HG02884 (cell line): ENCODE measurements around the gene B3GALT5.

ENCODE experiments used
- ATAC-seq: cut with Tn5 transposase; IDR thresholded peaks from one replicate; pipeline ENCODE4 v1.9.1; 2021; ENCODE audit warnings: mild to moderate bottlenecking, moderate library complexity; ENCODE audit not compliant: unreplicated experiment

The B3GALT5 gene

DNA sequence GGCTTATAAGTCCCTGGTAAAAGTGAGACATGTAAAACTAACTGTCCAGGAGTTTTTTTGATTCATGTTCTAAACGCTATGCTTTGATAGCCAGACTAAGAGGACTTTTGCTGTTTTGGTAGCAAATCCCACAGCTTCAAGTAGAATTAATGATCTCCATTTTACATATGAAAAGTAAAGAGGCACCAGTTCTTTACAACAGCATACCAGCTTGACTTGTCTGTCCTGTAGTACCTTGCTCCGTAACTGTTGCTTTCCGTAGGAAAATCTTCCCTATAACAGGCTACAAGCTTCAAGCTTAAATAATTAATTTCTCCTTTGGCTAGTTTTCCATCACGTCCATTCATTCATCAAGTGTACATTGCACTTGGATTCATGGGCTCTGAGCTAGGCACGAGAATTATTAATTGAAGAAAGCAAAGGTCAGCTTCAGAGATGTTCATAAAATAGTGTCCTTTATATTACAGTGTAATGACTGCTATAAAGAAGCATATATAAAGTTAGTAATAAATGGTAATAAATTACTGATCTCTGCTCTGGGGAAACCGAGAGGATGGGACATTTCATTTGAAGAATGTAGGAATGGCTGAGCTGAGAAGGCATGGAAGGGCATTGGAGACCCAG lies 29.2 kb downstream of the B3GALT5 start:
- no peak for ATAC-seq

DNA sequence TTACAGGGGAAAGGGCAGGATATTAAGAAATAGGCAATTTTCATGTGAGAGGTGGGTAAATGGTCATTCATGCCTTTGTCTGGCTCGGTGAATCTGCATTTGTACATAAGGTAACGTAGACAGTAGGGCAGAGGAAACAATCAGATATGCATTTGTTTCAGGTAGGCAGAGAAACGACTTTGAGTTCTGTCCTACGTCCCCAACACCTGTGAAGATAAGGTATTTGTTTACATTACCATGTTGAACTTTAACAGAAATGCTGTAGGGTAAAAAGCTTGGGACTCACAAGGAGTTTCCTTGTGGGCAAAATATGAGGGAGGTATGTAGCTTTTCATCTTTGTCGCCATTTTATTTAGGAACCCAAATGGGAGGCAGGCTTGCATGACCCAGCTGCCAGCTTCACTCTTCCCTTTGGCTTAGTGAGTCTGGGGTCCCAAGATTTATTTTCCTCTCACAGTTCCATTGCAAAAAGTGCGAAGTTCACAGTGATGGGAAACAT lies 31.4 kb downstream of the B3GALT5 start:
- no peak for ATAC-seq

DNA sequence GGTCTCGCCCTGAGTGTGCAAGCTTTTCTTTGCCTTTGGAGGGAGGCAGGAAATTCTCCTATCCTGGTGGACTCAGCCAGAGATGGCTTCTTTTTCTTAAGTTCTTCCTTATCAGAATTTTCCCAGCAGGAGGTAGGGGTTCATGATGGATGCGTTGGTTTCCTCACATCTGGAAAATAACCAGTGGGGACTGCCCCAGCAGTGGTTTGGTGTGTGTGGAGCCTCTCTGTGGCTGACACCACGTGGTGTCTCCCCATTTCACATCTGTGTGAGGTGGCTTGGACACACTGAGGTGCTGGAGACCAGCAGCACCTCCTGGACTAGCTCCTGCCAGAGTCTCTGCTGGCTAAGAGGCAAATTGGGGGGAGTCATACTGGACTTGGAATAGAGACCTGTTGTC lies 32.6 kb downstream of the B3GALT5 start:
- no peak for ATAC-seq

DNA sequence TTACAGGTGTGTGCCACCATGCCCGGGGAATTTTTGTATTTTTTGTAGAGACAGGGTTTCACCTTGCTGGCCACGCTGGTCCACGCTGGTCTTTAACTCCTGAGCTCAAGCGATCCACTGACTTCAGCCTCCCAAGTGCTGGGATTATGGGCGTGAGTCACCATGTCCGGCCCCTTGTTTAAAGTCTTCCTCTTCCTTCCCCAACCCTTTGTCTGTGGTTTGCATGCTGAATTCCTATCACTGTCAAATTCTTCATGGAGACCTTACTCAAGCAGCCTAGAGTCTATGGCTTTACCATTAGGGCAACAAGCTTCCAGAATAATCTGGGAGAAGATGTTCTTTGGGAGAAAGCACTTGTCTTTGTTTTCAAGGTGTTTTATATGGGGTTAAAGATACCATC lies 34.7 kb downstream of the B3GALT5 start:
- no peak for ATAC-seq

DNA sequence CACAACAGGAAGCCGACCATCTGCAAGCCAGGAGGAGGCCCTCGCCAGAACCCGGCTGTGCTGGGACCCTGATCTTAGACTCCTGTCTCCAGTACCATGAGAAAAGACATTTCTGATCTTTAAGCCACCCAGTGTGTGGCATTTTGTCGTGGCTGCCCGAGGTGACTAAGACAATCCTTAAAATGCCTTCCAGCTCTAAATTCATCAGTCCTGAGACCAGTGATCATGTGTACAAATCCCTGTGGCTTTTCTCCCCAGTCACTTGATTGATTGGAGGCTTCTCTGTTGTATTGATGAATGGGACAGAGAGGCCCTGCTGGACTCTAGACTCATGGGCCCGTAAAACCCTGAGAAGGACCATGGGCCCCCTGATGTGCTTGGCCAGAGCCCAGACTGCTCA lies 36.1 kb downstream of the B3GALT5 start:
- ATAC-seq: no peak

DNA sequence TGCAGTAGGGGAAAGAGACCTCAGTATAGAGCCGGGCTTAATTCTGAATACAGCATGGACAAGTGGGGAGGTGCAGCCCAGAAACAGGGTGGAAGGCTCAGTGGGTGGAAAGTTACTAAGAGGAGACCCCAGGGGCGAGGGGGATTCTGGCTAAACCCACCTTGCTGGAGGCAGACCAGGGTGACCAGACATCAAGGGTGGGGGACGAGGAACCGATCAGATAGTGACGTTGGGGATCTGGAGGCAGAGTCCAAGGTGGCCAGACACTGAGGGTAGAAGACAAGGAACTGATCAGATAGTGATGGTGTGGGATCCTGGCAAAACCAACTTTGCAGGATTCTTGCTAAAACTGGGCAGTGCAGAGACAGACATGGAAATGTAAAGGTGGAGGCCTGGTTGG lies 36.8 kb downstream of the B3GALT5 start:
- no peak for ATAC-seq

DNA sequence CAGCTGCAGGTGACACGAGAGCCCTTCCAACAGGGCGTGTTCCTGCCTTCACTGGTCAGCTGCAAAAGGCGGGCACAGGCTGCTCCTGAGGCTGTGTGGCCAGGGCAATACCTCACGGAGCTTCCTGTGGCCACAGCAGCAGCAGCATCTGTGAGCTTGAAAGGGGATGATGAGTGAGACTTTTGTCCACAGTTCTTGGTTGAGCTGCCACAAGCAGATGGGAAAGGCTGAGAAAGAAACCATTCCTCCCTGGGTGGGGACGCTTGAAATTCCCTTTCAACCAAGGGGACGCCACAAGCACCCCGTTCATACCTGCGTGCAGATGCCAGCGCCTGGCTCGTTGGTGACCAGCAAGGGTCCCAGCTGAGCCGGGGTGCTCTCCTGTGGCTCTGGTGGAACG lies 37.6 kb downstream of the B3GALT5 start:
- ATAC-seq: no peak

DNA sequence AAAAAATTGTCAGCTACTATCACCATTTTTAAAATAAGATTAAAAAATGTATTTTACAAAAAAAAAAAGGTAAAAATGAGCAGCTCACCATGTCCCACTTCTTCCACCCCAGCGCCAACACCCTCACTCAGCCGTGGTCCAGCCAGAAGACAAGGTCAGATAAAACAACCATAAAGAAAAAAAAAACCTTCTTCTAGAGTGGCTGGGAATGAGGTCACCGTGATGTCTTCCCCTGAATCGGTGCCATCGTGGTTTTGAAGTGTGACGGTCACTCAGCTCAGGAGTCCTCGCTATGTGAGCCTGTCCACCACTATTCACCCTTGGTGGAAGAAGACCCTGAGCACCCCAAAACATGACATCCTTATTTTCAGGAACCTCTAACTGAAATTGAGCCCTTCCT lies 38.1 kb downstream of the B3GALT5 start:
- no peak for ATAC-seq

DNA sequence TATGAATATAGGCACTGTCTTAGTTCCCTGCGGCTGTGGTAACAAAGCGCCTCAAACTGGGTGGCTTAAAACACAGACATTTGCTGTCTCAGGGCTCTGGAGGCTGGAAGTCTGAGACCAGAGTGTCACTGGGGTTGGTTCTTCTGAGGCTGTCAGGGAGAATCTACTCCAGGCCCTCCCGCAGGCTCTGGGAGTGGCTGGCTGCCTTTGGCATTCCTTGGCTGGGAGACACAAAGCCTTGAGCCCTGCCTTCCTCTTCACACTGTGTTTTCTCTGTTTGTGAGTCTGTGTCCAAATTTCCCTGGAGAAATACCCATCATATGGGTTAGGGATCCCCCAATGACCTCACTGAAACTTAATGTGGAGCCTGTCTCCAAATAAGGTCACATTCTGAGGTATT lies 38.5 kb downstream of the B3GALT5 start:
- ATAC-seq: no peak

DNA sequence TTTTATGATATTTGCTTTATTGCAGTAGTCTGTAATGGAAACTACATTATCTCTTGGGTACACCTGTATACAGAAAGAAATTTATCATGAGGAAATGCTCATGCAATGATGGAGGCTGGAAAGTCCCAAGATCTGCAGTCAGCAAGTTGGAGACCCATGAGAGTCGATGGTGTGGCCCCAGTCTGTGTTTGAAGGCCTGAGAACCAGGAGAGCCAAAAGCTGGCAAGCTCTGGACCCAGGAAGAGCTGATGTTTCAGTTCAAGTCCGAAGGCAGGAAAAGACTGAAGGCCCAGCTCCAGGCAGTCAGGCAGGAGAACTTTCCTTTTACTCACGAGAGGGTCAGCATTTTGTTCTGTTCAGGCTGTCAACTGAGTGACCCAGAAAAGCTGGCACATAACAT lies 42.2 kb downstream of the B3GALT5 start:
- no peak for ATAC-seq

DNA sequence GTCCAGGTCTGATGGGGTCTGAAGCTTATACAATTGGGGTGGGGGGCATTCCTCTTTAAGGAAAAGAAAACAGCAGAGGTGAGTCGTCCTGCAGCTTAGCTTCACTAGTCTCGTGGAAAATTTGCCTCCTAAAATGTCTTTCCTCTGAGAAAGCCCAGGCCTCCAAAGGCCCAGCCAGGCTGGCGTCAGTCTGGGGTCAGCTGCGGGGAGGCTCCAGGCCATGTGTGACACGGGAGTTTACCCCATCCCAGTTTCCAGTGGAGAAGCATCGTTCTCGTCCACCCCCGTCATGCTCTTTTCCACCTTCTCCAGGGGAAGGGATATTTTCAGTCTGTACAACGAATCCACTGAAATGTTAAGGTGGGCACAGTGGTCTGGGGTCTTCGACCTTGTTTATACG lies 42.8 kb downstream of the B3GALT5 start:
- no peak for ATAC-seq

DNA sequence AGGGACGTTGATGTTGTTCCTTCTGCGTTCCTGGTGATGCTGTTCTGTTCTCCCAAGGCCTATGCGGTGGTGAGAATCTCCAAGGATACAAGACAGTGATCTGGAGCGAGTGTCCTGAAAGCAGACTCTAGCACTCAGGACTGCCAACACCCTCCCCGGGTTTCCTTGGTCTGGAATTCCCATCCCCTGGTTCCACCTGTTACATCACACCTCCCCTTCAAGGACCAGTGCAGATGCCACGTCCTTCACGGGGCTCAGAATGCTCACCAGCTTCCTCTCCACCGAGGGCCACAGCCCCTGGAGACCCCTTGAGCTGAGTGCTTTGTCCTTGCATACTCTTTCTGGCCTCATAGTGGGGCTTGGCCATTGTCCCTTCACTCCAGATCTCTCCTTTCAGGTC lies 43.5 kb downstream of the B3GALT5 start:
- no peak for ATAC-seq

DNA sequence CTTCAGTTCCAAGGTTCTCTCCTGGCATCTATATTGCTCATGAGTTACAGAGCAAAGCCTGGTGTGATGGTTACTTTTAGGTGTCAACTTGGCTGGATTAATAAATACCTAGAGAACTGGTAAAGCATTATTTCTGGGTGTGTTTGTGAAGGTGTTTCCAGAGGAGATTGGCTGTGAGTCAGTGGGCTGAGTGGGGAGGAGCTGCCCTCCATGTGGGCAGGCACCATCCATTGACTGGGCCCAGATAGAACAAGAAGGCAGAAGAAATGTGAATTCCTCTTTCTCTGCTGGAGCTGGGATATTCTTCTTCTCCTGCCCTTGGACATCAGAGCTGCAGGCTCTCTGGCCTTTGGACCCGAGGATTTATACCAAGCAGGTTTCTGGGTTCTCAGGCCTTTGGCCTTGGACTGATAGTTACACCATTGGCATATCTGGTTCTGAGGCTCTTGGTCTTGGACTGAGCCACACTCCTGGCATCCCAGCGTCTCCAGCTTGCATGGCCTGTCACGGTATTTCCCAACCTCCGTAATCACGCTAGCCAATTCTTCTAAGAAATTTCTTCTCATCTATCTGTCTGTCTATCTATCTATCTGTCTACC lies 44.5 kb downstream of the B3GALT5 start:
- no peak for ATAC-seq

DNA sequence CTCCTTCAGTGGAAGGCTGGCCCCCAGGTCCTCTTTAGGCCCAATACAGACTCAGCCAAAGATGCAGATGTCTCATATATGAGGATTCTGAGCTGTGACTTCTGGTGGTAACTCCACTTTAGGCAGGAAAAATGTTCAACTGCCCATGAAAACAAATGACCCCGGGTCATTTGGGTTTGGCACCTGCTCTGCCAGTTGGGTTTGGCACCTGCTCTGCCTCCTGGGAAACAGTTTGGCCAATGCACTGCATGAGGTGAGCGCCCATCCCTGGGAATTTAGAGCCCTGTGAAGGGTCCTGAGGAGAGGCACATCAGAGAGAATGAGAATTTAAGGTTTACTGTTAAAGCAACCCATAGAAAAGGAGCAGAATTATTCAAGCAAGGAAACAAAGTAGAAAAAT lies 45.3 kb downstream of the B3GALT5 start:
- ATAC-seq: no peak

DNA sequence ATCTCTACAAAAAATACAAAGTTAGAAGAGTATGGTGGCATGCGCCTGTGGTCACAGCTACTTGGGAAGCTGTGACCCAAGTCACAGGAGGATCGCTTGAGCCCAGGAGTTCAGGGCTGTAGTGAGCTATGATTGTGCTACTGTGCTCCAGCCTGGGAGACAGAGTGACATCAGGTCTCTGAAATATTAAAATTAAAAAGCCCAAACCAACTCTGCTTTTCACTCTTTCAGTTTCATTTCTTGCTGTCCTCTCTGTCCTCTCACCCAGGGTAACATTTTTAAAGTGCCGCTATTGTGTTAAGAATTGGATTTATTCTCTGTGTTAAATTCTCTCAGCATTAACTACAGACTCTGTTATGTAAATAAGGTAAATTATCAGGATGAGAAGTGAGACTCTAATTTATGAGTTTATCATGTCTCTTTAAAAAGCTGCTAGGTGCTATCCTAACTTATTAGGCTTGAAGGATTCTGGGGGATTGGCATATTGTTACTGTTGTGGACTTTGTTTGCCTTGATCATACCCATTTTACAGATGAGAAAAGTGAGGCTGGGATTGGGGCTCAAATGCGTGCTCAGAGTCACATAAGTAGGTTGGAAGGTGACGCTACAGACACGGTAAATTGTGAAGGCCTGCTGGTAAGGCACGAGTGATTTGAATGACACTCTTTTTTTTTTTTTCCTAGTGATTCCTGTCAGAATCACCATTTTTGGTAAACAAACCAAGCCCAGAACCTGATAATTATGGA lies 46.5 kb downstream of the B3GALT5 start:
- no peak for ATAC-seq

DNA sequence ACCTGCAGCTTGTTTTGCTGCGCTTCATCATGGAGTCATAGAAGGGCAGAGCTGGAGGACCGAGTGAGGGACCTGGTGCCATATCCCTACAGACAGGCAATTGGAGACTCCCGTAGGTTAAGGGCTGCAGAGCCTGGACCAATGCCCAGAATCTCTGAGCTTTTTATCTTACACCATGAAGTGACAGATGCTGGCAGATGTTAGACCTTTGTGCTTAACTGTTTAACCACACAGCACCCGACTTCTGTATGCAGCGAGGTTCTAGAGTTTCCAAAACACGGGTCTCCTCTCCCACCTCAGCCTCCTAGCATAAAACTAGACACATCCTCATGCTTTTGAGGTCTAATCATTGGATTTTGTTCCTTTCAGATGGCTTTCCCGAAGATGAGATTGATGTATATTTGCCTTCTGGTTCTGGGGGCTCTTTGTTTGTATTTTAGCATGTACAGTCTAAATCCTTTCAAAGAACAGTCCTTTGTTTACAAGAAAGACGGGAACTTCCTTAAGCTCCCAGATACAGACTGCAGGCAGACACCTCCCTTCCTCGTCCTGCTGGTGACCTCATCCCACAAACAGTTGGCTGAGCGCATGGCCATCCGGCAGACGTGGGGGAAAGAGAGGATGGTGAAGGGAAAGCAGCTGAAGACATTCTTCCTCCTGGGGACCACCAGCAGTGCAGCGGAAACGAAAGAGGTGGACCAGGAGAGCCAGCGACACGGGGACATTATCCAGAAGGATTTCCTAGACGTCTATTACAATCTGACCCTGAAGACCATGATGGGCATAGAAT lies 47.6 kb downstream of the B3GALT5 start:
- no peak for ATAC-seq

DNA sequence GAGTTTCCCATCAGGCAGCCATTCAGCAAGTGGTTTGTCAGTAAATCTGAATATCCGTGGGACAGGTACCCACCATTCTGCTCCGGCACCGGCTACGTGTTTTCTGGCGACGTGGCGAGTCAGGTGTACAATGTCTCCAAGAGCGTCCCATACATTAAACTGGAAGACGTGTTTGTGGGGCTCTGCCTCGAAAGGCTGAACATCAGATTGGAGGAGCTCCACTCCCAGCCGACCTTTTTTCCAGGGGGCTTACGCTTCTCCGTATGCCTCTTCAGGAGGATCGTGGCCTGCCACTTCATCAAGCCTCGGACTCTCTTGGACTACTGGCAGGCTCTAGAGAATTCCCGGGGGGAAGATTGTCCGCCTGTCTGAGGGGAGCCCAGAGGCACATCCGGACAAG lies 48.4 kb downstream of the B3GALT5 start:
- ATAC-seq: no peak

DNA sequence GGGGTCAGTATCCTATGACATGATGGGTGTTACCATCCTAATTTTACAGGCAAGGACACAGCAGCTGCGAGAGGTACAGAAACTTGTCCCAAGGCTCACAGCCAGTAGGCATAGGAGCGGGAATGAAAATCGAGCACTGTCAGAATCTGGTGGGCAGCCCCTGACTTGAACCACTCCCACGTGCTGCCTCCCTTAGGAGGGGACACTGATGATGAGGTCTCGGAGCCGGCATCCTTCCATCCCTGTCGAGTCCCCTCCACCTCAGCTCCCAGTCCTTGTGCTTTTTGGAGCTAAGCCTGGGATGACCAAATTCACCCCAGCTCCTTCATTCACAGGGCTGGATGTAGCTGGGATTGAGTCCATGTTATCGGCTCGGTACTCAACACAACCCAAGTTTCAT lies 49.0 kb downstream of the B3GALT5 start:
- ATAC-seq: no peak

DNA sequence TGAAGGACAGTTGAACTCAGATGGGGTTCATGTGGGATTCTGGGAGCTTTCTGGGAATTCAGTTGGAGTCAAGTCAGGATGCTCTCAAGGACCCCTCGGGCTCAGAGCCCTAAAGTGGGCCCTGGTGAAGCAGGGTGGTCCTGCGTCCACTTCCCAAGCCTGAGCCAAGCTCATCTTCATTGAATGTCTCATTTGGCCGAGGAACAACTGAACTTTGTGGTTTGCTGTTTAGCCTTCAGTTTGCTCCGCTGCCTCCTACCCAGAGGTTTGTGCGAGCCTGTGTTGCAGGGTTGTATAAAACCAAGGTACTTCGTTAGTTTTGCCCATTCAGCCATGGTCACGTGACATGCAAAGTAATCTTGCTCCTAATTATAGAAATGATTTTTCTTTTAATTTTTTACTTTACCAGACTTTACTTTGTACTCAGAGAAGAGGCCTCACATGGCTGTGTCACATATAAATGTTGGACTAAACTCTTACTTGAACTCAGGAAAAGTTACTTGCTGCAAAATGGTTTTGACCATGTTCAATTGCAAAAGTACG lies 49.7 kb downstream of the B3GALT5 start:
- no peak for ATAC-seq

DNA sequence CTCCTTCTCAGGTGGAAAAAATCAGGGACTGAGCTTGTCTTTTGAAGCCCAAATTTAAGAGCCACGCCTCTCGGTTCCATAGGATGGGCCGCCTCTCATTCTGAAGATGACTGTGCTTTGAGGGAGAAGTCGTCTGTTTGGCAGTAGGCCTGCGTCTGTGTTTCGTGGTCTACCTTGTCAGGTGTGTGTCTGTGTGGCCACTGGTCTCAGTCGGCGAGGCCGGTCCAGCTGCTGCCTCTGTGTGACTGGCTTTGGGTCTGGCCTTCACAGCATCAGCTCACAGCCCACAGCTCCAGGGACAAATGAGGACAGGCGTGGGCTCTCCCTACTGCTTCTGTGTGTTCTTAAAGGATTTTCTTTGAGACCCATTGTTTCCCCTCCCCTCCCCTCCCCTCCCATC lies 50.3 kb downstream of the B3GALT5 start:
- ATAC-seq: no peak
